ENCODE measurements around the gene GPC1.

- TF ChIP-seq EZH2phosphoT487 (IDR thresholded peaks at IDR 0.05; ENCODE audit: unreplicated experiment) (no peak), EZH2 (IDR thresholded peaks at IDR 0.05; ENCODE audit: low read depth, unreplicated experiment) (no peak)
These were observed 10.2 kb upstream of the GPC1 start for GRCh38 chr2:240425236-240425615.
